RPMI7951 (cell line): ENCODE data around the gene FBXL3. TPM values are rescaled to one million over a fixed set of nuclear protein-coding genes. Genes with fewer than 3 reads are reported as not detected.
A peak's percentile ranks its signal among the peaks of the same experiment; 100 is the strongest.
"Not testable (repeated sequence)": the region's sequence is repeated elsewhere in the genome, so short reads cannot be mapped to it uniquely, and the experiment has no call there.

Experiments
- DNase-seq: peaks from one replicate; pipeline ENCODE4 v3.0.0-alpha.2; 2012; ENCODE audit warnings: low read depth
- total RNA-seq: library from RNA; depleted of rRNA; stranded (reverse); fragments of >200 nt; shearing (Covaris generic); gene quantifications from 2 replicates; pipeline ENCODE4 v1.2.3, GENCODE V29; 2014

Gene FBXL3
- total RNA-seq, 1 experiment from 2014 or later: 53.0 TPM

DNA sequence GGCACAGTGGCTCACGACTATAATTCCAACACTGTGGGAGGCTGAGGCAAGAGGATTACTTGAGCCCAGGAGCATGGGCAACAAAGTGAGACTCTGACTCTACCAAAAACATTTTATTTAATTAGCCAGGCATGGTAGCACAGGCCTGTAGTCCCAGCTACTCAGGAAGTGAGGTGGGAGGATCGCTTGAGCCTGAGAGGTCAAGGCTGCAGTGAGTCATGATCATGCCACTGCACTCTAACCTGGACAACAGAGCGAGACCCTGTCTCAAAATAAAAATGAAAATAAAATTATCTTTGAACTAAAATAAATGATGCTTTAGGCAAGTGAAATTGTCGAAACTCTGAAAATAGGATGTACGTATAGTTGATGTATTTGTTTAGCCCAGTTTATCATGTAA is 43.3 kb downstream of the FBXL3 start:
- DNase-seq: no peak

DNA sequence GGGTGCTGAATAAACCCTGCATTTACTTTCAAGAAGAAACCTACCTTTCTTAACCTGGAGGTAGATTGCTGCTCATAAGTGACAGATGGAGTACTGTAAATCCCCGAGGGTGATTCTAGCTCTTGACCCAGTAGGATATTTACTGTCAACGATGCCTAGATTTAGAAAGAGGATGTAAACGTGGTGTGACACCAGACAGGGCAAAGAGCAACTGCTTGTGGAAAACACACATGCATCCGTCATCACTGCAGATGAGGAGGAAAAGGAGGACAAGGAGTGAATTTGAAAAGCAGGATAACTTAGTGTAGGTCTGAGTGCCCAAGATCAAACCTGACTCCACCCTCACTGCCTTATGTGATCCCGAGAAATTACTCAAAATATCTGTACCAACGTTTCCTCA is 44.9 kb downstream of the FBXL3 start:
- no peak for DNase-seq

DNA sequence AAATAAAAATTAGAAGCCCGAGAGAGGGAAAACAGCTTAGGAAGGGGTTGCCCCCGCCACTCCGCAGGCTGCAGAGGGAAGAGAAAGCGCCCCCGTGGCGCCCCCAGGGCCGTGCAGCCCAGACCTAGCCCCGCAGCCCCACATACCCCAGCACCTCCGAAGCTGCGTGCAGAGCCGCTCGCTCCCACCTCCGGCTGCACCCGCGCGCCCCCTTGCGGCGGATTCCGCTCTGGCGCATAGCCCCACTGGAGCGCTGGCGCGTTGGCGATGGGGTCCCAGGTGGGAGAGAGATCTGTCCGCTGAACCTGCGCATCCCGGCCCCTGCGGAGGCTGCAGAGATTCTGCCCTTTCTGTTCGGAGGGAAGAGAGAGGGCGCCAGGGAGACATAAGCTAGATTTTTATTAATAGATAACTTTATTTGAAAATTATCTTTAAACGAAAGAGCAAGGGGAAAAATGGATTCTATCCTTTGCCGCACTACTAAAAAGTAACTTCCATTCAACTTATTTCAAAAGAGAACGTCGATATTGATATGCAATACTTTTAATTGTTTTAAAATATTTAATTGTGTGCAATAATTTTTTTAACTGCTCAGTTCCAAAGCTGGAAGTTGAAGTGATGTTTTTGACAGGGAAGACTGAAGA is 46.8 kb downstream of the FBXL3 start:
- peak; percentile 45 for DNase-seq

- DNase-seq: peak; percentile 29
Measured at GRCh38 chr13:76976929-76977328, 50.0 kb downstream of the FBXL3 start.

GRCh38 chr13:76976490-76976889 is 50.5 kb downstream of the FBXL3 start:
- DNase-seq: peak; percentile 81

GRCh38 chr13:76975863-76976262 is 51.1 kb downstream of the FBXL3 start:
- DNase-seq: no peak

DNA sequence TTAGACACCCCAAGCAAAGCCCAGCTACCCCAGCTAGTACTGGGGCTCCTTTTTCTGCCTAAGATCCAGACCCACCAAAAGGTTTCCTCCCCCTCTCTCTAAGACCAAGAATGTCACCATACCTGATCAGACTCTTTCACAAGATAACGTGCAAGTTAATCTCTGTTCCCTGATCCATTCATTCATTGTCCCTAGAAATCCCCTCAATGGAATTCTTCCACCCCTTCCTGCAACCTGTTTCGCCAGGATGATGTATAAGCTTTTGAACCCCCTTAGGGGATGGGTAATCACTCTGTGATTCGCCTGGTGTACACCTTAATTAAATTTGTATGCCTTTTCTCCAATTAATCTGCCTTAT is 52.4 kb downstream of the FBXL3 start:
- no peak for DNase-seq

GRCh38 chr13:76973920-76974617 is 52.9 kb downstream of the FBXL3 start:
- DNase-seq: no peak

- DNase-seq: no peak
Measured at GRCh38 chr13:76971851-76972829, 54.8 kb downstream of the FBXL3 start.

DNA sequence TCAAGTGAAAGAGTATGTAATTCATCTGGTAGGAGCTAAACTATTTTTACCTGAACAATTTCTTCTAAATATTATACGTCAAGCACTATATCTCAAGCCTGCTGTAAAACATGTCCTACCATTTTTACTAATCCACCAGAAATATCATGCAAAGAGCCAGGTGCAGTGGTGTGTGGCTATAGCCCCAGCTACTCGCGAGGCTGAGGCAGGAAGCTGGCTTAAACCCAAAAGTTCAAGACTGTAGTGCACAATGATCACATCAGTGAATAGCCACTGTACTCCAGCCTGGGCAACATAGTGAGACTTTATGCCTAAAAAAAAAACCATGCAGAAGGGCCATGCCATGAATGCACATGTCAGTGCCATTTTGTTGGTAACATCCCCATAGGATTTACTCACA is 55.7 kb downstream of the FBXL3 start:
- DNase-seq: no peak

GRCh38 chr13:76969488-76970365 is 57.2 kb downstream of the FBXL3 start:
- DNase-seq: peak; percentile 35

DNA sequence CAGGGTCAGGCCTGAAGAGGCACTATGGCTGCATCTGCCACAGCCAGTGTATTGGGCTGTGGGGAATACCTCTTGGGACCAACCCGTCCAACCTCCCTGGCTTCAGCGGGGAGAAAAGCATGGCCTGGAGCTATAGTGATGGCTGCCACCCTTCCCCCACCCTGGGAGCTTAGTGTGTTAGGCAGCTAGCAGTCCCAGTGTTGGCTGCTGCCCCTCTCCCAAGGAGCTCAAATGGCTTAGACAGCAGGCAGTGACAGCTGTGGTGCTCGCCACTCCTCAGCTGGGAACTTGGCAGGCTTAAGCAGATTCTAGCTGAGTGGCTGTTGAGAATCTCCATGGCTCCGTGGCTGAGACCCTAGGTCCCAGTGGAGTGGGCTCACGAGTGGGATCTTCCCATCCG is 58.9 kb downstream of the FBXL3 start:
- no peak for DNase-seq

DNA sequence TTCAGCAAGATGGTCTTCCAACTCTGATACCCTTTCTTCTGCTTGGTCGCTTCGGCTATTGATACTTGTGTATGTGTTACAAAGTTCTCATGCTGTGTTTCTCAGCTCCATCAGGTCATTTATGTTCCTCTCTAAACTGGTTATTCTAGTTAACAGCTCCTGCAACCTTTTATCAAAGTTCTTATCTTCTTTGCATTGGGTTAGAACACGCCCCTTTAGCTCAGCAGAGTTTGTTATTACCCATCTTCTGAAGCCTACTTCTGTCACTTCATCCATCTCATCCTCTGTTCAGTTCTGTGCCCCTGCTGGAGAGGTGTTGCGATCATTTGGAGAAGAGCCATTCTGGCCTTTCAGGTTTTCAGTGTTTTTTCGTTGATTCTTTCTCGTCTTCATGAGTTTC is 59.9 kb downstream of the FBXL3 start:
- no peak for DNase-seq

DNA sequence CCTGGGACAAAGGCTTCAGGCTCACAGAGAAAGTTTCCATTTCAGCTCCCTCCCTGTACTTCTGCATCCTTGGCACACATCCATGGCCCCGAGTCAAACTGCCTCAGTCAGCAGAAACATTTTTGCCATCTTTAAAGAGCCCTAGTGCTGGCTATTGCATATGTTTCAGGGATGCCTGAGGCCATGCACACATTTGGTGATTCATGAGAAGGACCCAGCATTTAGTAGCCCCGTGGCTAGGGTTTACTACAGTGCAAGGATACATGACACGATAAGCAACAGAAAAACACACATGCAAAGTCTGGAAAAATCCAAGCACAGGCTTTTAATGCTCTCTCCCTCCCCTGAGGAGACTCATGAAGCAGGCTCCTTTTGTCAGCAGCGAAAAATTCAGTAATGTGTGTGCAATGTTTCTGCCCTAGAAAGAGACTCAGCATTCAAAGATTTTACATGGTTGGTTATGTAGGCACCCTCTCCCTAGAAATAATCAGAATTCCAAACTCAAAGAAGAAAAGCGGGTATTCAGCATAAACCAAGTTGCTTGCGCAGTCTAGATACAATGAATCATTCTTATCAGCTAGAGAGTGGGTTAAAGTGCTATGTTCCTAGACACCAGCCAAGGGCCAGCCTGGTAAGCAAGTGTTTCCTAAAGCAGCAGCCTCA is 61.1 kb downstream of the FBXL3 start:
- peak; percentile 85 for DNase-seq

- DNase-seq: not testable (repeated sequence)
Measured at GRCh38 chr13:76959734-76960133, 67.2 kb downstream of the FBXL3 start.

DNA sequence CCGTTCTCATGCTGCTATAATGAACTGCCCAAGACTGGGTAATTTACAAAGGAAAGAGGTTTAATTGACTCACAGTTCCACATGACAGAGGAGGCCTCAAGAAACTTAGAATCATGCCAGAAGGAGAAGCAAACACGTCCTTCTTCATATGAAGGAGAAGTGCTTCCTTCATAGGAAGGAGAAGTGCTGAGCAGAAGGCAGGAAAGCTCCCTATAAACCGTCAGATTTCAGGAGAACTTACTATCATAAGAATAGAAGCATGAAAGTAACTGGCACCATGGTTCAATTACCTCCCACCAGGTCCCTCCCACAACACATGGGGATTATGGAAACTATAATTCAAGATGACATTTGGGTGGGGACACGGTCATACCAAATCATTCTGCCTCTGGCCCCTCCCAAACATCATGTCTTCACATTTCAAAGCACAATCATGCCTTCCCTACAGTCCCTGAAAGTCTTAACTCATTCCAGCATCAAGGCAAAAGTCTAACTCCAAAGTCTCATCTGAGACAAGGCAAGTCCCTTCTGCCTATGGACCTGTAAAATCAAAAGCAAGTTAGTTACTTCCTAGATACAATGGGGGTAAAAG is 68.0 kb downstream of the FBXL3 start:
- no peak for DNase-seq

GRCh38 chr13:76955661-76956060 is 71.3 kb downstream of the FBXL3 start:
- no peak for DNase-seq
